ENCODE results near the gene WASF2.
"Not testable (repeated sequence)": the region's sequence is repeated elsewhere in the genome, so short reads cannot be mapped to it uniquely, and the experiment has no call there.

The WASF2 gene

GRCh38 chr1:27427329-27427728 lies 62.6 kb downstream of the WASF2 start:
- DNase-seq (ENCODE audit: low read depth, low spot score): no peak

- DNase-seq (ENCODE audit: low read depth, low spot score): no peak
Observed at GRCh38 chr1:27423709-27424108, 66.3 kb downstream of the WASF2 start.

GRCh38 chr1:27418326-27419185 lies 71.4 kb downstream of the WASF2 start:
- DNase-seq (ENCODE audit: low read depth, low spot score): peak; percentile 94

- no peak for DNase-seq (ENCODE audit: low read depth, low spot score)
Observed at GRCh38 chr1:27417713-27418112, 72.3 kb downstream of the WASF2 start.

GRCh38 chr1:27416387-27417111 lies 73.4 kb downstream of the WASF2 start:
- DNase-seq (ENCODE audit: low read depth, low spot score): peak; percentile 70

GRCh38 chr1:27414091-27414490 lies 75.9 kb downstream of the WASF2 start:
- DNase-seq (ENCODE audit: low read depth, low spot score): no peak

- DNase-seq (ENCODE audit: low read depth, low spot score): no peak
Observed at GRCh38 chr1:27413004-27413403, 77.0 kb downstream of the WASF2 start.

GRCh38 chr1:27412502-27412901 lies 77.5 kb downstream of the WASF2 start:
- no peak for DNase-seq (ENCODE audit: low read depth, low spot score)

- DNase-seq (ENCODE audit: low read depth, low spot score): no peak
Observed at GRCh38 chr1:27410709-27411108, 79.3 kb downstream of the WASF2 start.

GRCh38 chr1:27409669-27410068 lies 80.3 kb downstream of the WASF2 start:
- DNase-seq (ENCODE audit: low read depth, low spot score): no peak

- no peak for DNase-seq (ENCODE audit: low read depth, low spot score)
Observed at GRCh38 chr1:27408151-27408550, 81.8 kb downstream of the WASF2 start.

GRCh38 chr1:27406791-27407190 lies 83.2 kb downstream of the WASF2 start:
- not testable (repeated sequence) for DNase-seq (ENCODE audit: low read depth, low spot score)

GRCh38 chr1:27406362-27406680 lies 83.6 kb downstream of the WASF2 start:
- DNase-seq (ENCODE audit: low read depth, low spot score): no peak

- DNase-seq (ENCODE audit: low read depth, low spot score): not testable (repeated sequence)
Observed at GRCh38 chr1:27405598-27406361, 84.2 kb downstream of the WASF2 start.

GRCh38 chr1:27405074-27405473 lies 84.9 kb downstream of the WASF2 start:
- peak; percentile 89 for DNase-seq (ENCODE audit: low read depth, low spot score)

GRCh38 chr1:27403931-27404330 lies 86.0 kb downstream of the WASF2 start:
- no peak for DNase-seq (ENCODE audit: low read depth, low spot score)

- DNase-seq (ENCODE audit: low read depth, low spot score): no peak
Observed at GRCh38 chr1:27403065-27403726, 86.8 kb downstream of the WASF2 start.

- DNase-seq (ENCODE audit: low read depth, low spot score): peak; percentile 81
Observed at GRCh38 chr1:27402349-27402754, 87.6 kb downstream of the WASF2 start.

- DNase-seq (ENCODE audit: low read depth, low spot score): no peak
Observed at GRCh38 chr1:27400963-27401341, 89.0 kb downstream of the WASF2 start.

- no peak for DNase-seq (ENCODE audit: low read depth, low spot score)
Observed at GRCh38 chr1:27400082-27400962, 89.6 kb downstream of the WASF2 start.

Data from astrocyte of the hippocampus (primary cell).